Measurements from ENCODE around the gene HYI. TPM values are rescaled to one million over a fixed set of nuclear protein-coding genes. Genes with fewer than 3 reads are reported as not detected.

Gene HYI
- total and polyA plus RNA-seq, 2 of the 8 experiments (the other 6 are each of a cell fraction or from before 2014, with no cell fraction given): 14.4 to 17.7 TPM

GRCh38 chr1:43491061-43491460 is 37.3 kb upstream of the HYI start:
- no peak overlapping the region for H2BK5ac ChIP-seq (ENCODE audit: low read depth, low read length)
- H2BK12ac ChIP-seq (ENCODE audit: low read depth, low read length): no peak overlapping the region
- TF ChIP-seq TAF1 (IDR thresholded peaks at IDR 0.05; ENCODE audit: low read depth, low read length): no peak
- no peak for TF ChIP-seq ATF3 (IDR thresholded peaks at IDR 0.05; ENCODE audit: insufficient read depth, low read depth, low read length)
- TF ChIP-seq MAX (IDR thresholded peaks at IDR 0.05): no peak
- no peak for TF ChIP-seq RFX5 (IDR thresholded peaks at IDR 0.05; ENCODE audit: borderline replicate concordance, low read depth, low read length)
- TF ChIP-seq GABPA (IDR thresholded peaks at IDR 0.05; ENCODE audit: borderline replicate concordance, insufficient read depth, low read length): no peak
- no peak for TF ChIP-seq GTF2F1 (IDR thresholded peaks at IDR 0.05; ENCODE audit: borderline replicate concordance, low read depth, low read length)
- H2BK15ac ChIP-seq (ENCODE audit: low read length): no peak overlapping the region
- H3K79me2 ChIP-seq (ENCODE audit: control insufficient read depth in 1 of 2, insufficient read depth in 2 of 2, low read length in 2 of 2): no peaks in the 10 kb centered on the region
- H2AFZ ChIP-seq (ENCODE audit: low read length): no peak overlapping the region
- CTCF ChIA-PET (ENCODE audit: partially characterized antibody): interaction anchor here (0.6 to 1.5 kb wide), 4 partner anchors 19 to 257 kb away, joined by 3 read pairs; no protein-coding TSS in a partner anchor
- H3K4me1 ChIP-seq (replicated peaks in 1 of 4; ENCODE audit: control insufficient read depth in 3 of 4, insufficient read depth in 4 of 4, low read length in 3 of 4): peaks cover 2 to 10% (median 5%) of the 10 kb centered on the region in 4 experiments; a peak in 6 of 7 replicates
- no peak for FAIRE-seq
- H2BK20ac ChIP-seq (ENCODE audit: low read length): no peak overlapping the region
- no peak for DNase-seq (ENCODE audit: low read depth in 1 of 2, low spot score in 2 of 2)
- no peak overlapping the region for H3K18ac ChIP-seq (ENCODE audit: extremely low read depth, low read length)
- no peak overlapping the region for H4K91ac ChIP-seq (replicated peaks; ENCODE audit: insufficient read length, low read length)
- H4K5ac ChIP-seq (ENCODE audit: insufficient read length, low read depth, low read length): no peak overlapping the region
- no peak overlapping the region for H2BK120ac ChIP-seq (replicated peaks; ENCODE audit: low read depth, low read length)
- peaks cover 2% of the 10 kb centered on the region; the same call in 1 of the 2 replicates for H3K23me2 ChIP-seq (ENCODE audit: low read depth, low read length)
- H3K23ac ChIP-seq (ENCODE audit: insufficient read length): no peak overlapping the region
- POLR2A ChIA-PET (ENCODE audit: partially characterized antibody): no interaction called here
- no peak overlapping the region for H3K4me3 ChIP-seq (ENCODE audit: extremely low read depth in 1 of 4, insufficient read depth in 2 of 4, low read depth in 3 of 4, low read length in 4 of 4)
- no peak overlapping the region for H3K4me2 ChIP-seq (ENCODE audit: insufficient read depth in 1 of 2, low read depth in 2 of 2, low read length in 2 of 2)
- no peak overlapping the region for H3K56ac ChIP-seq (replicated peaks; ENCODE audit: insufficient read length, low read depth, low read length)
- no peak overlapping the region for H3K14ac ChIP-seq (ENCODE audit: insufficient read length)
- H3K27ac ChIP-seq (ENCODE audit: low read depth, low read length): no peak overlapping the region
- H2AK5ac ChIP-seq (ENCODE audit: low read depth, low read length): no peak overlapping the region
- H3K4ac ChIP-seq (replicated peaks; ENCODE audit: insufficient read length, low read depth, low read length): no peak overlapping the region
- no peak overlapping the region for H4K8ac ChIP-seq (ENCODE audit: extremely low read depth, insufficient read depth, low read length)
- H3K79me1 ChIP-seq (ENCODE audit: low read depth, low read length): no peaks in the 10 kb centered on the region
- H3K9me3 ChIP-seq (ENCODE audit: insufficient read depth in 2 of 2, low read depth in 1 of 2, low read length in 1 of 2): peaks cover 4 to 5% of the 10 kb centered on the region in 2 experiments; a peak in 1 of 4 replicates
- WGBS, 2 experiments (ENCODE audit: extremely low coverage in 1 of 2, insufficient coverage in 1 of 2, insufficient read length in 1 of 2, insufficient replicate concordance in 2 of 2, low coverage in 1 of 2, low lambda C conversion rate in 2 of 2, missing lambda C conversion rate in 1 of 2): 80% methylated on average over 1 of the region's 1 CpG; no CpG with 5 or more reads in 1 of the 2 experiments
- no peak overlapping the region for H3K9ac ChIP-seq (replicated peaks in 1 of 4; ENCODE audit: extremely low read depth in 1 of 4, low read depth in 3 of 4, low read length in 3 of 4)
- H4K20me1 ChIP-seq (replicated peaks in 1 of 2; ENCODE audit: control insufficient read depth in 1 of 2, insufficient read depth in 2 of 2, low read length in 2 of 2): no peaks in the 10 kb centered on the region
- H3K36me3 ChIP-seq (ENCODE audit: control insufficient read depth in 2 of 4, insufficient read depth in 4 of 4, low read length in 3 of 4): no peaks in the 10 kb centered on the region
- no peaks in the 10 kb centered on the region for H3K27me3 ChIP-seq (replicated peaks in 1 of 4; ENCODE audit: control insufficient read depth in 3 of 4, extremely low read depth in 1 of 4, insufficient read depth in 3 of 4, low read length in 3 of 4)
